Measurements from ENCODE around the gene RASL11A.

DNA sequence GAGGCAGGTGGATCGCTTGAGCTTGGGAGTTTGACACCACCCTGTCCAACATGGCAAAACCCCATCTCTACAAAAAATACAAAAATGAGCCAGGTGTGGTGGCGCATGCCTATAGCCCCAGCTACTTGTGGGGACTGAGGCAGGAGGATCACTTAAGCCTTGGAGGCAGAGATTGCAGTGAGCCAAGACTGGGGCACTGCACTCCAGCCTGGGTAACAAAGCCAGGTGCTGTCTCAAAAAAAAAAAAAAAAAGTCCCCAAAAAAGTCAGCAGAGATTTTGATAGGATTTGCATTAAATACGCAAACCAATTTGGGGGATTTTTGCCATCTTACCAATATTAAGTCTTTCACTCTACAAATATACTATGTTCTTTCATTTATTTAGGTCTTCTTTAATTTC, 41.0 kb upstream of the RASL11A start:
- TF ChIP-seq EP300 (IDR thresholded peaks at IDR 0.05) (no peak), POLR2A (IDR thresholded peaks at IDR 0.05) (no peak), POLR2AphosphoS5 (IDR thresholded peaks at IDR 0.05) (no peak)
- TF ChIP-seq, protein P1, sequence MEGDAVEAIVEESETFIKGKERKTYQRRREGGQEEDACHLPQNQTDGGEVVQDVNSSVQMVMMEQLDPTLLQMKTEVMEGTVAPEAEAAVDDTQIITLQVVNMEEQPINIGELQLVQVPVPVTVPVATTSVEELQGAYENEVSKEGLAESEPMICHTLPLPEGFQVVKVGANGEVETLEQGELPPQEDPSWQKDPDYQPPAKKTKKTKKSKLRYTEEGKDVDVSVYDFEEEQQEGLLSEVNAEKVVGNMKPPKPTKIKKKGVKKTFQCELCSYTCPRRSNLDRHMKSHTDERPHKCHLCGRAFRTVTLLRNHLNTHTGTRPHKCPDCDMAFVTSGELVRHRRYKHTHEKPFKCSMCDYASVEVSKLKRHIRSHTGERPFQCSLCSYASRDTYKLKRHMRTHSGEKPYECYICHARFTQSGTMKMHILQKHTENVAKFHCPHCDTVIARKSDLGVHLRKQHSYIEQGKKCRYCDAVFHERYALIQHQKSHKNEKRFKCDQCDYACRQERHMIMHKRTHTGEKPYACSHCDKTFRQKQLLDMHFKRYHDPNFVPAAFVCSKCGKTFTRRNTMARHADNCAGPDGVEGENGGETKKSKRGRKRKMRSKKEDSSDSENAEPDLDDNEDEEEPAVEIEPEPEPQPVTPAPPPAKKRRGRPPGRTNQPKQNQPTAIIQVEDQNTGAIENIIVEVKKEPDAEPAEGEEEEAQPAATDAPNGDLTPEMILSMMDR (IDR thresholded peaks at IDR 0.05) = no peak
